H1 (cell line): ENCODE results near the gene ZNF81. TPM values are rescaled to one million over a fixed set of nuclear protein-coding genes. Genes with fewer than 3 reads are reported as not detected.

ENCODE experiments used
- CTCF ChIA-PET: fragments of 300-600 bp; sonication (Branson Sonifier 250); formaldehyde crosslinking; loops from one replicate; lab custom pipeline; 2021; ENCODE audit not compliant: partially characterized antibody; lab: Charles Lee
- POLR2A ChIA-PET: fragments of 300-600 bp; sonication (Branson Sonifier 250); formaldehyde crosslinking; loops from one replicate; lab custom pipeline; 2021; ENCODE audit warnings: inconsistent platforms; ENCODE audit not compliant: partially characterized antibody; lab: Charles Lee
- DNase-seq, 2 experiments: peaks; one replicate each; pipeline versions ENCODE4 v3.0.0 to v3.0.0-alpha.2; 2010 to 2022; ENCODE audit warnings: low spot score in 2 of 2, low read depth in 1 of 2, mixed read lengths in 1 of 2
- FAIRE-seq: peaks from 2 replicates; lab custom pipeline; 2011; peaks lifted over from hg19 to GRCh38; lab: Jason Lieb, UNC
- H2AFZ ChIP-seq: 2 replicates; pipeline ENCODE4 v1.8.1; 2012; ENCODE audit warnings: low read length, inconsistent platforms
- H2AK5ac ChIP-seq: 2 replicates; pipeline ENCODE4 v1.6.1; 2013; ENCODE audit warnings: low read depth, low read length
- H2BK120ac ChIP-seq: replicated peaks from 2 replicates; pipeline ENCODE3; 2013; ENCODE audit warnings: low read depth, low read length, inconsistent platforms
- H2BK12ac ChIP-seq: 2 replicates; pipeline ENCODE4 v1.6.1; 2013; ENCODE audit warnings: low read depth, low read length
- H2BK15ac ChIP-seq: 2 replicates; pipeline ENCODE4 v1.6.1; 2013; ENCODE audit warnings: low read length
- H2BK20ac ChIP-seq: 2 replicates; pipeline ENCODE4 v1.6.1; 2013; ENCODE audit warnings: low read length
- H2BK5ac ChIP-seq: 2 replicates; pipeline ENCODE4 v1.6.1; 2013; ENCODE audit warnings: low read depth, low read length
- H3K14ac ChIP-seq: 2 replicates; pipeline ENCODE4 v1.6.1; 2013; ENCODE audit warnings: inconsistent platforms; ENCODE audit not compliant: insufficient read length
- H3K18ac ChIP-seq: 2 replicates; pipeline ENCODE4 v1.6.1; 2013; ENCODE audit warnings: low read length; ENCODE audit errors: extremely low read depth
- H3K23ac ChIP-seq: 2 replicates; pipeline ENCODE4 v1.6.1; 2013; ENCODE audit warnings: inconsistent platforms; ENCODE audit not compliant: insufficient read length
- H3K23me2 ChIP-seq: 2 replicates; pipeline ENCODE4 v1.6.1; 2013; ENCODE audit warnings: low read depth, low read length
- H3K27ac ChIP-seq: 2 replicates; pipeline ENCODE4 v1.6.1; 2011; ENCODE audit warnings: low read depth, low read length, inconsistent platforms
- H3K27me3 ChIP-seq, 4 experiments: replicated peaks in 1 of 4; 1 replicate in 1 of 4; 2 replicates in 3 of 4; pipeline versions ENCODE4 v1.6.1 to v1.8.1; 2011 to 2013; ENCODE audit warnings: low read length in 3 of 4, mild to moderate bottlenecking in 3 of 4, inconsistent platforms in 2 of 4, mixed read lengths in 2 of 4, moderate library complexity in 1 of 4; ENCODE audit not compliant: control insufficient read depth in 3 of 4, insufficient read depth in 3 of 4; ENCODE audit errors: extremely low read depth in 1 of 4
- H3K36me3 ChIP-seq, 4 experiments: 2 replicates each; pipeline versions ENCODE4 v1.6.1 to v1.8.1; 2011 to 2013; ENCODE audit warnings: mild to moderate bottlenecking in 4 of 4, low read length in 3 of 4, moderate library complexity in 2 of 4, control low read depth in 1 of 4, inconsistent platforms in 1 of 4; ENCODE audit not compliant: insufficient read depth in 4 of 4, control insufficient read depth in 2 of 4
- H3K4ac ChIP-seq: replicated peaks from 2 replicates; pipeline ENCODE3; 2013; ENCODE audit warnings: low read length, low read depth, mixed read lengths, inconsistent platforms; ENCODE audit not compliant: insufficient read length
- H3K4me1 ChIP-seq, 4 experiments: replicated peaks in 1 of 4; 1 replicate in 1 of 4; 2 replicates in 3 of 4; pipeline versions ENCODE4 v1.6.1 to v1.8.1; 2011 to 2013; ENCODE audit warnings: low read length in 3 of 4, inconsistent platforms in 2 of 4, mixed read lengths in 1 of 4; ENCODE audit not compliant: insufficient read depth in 4 of 4, control insufficient read depth in 3 of 4
- H3K4me2 ChIP-seq, 2 experiments: 2 replicates each; pipeline versions ENCODE4 v1.6.1 to v1.8.1; 2011 to 2013; ENCODE audit warnings: low read depth in 2 of 2, low read length in 2 of 2, control low read depth in 1 of 2, inconsistent platforms in 1 of 2, mild to moderate bottlenecking in 1 of 2; ENCODE audit not compliant: insufficient read depth in 1 of 2
- H3K4me3 ChIP-seq, 4 experiments: fragments of 200-600, 300-600 bp in 1 of 4; sonication (generic), shearing (Covaris generic), sonication (Bioruptor Twin) in 1 of 4; 2 replicates each; pipeline versions ENCODE4 v1.5.1 to v1.8.1; 2011 to 2016; ENCODE audit warnings: low read length in 4 of 4, low read depth in 3 of 4, control low read depth in 2 of 4, inconsistent platforms in 2 of 4, mild to moderate bottlenecking in 2 of 4, mixed read lengths in 1 of 4, moderate library complexity in 1 of 4; ENCODE audit not compliant: insufficient read depth in 2 of 4; ENCODE audit errors: extremely low read depth in 1 of 4
- H3K56ac ChIP-seq: replicated peaks from 2 replicates; pipeline ENCODE3; 2013; ENCODE audit warnings: low read depth, mild to moderate bottlenecking, mixed read lengths, low read length, inconsistent platforms; ENCODE audit not compliant: insufficient read length
- H3K79me1 ChIP-seq: 2 replicates; pipeline ENCODE4 v1.6.1; 2013; ENCODE audit warnings: low read depth, low read length, control low read depth
- H3K79me2 ChIP-seq, 2 experiments: 2 replicates each; pipeline versions ENCODE4 v1.6.1 to v1.8.1; 2012 to 2013; ENCODE audit warnings: low read length in 2 of 2, mild to moderate bottlenecking in 2 of 2, inconsistent platforms in 1 of 2; ENCODE audit not compliant: insufficient read depth in 2 of 2, control insufficient read depth in 1 of 2
- H3K9ac ChIP-seq, 4 experiments: replicated peaks in 1 of 4; 1 replicate in 1 of 4; 2 replicates in 3 of 4; pipeline versions ENCODE4 v1.6.1 to v1.8.1; 2011 to 2013; ENCODE audit warnings: low read depth in 3 of 4, low read length in 3 of 4, control low read depth in 2 of 4, mild to moderate bottlenecking in 2 of 4, moderate library complexity in 2 of 4, inconsistent platforms in 1 of 4; ENCODE audit errors: extremely low read depth in 1 of 4
- H3K9me3 ChIP-seq, 2 experiments: 2 replicates each; pipeline versions ENCODE4 v1.6.1 to v1.8.1; 2012 to 2013; ENCODE audit warnings: mild to moderate bottlenecking in 2 of 2, moderate library complexity in 2 of 2, control low read depth in 1 of 2, inconsistent platforms in 1 of 2, low read depth in 1 of 2, low read length in 1 of 2, mixed read lengths in 1 of 2; ENCODE audit not compliant: insufficient read depth in 2 of 2
- H4K20me1 ChIP-seq, 2 experiments: replicated peaks in 1 of 2; 2 replicates each; pipeline versions ENCODE3 to v1.8.1; 2011 to 2013; ENCODE audit warnings: inconsistent platforms in 2 of 2, low read length in 2 of 2, mild to moderate bottlenecking in 1 of 2; ENCODE audit not compliant: insufficient read depth in 2 of 2, control insufficient read depth in 1 of 2
- H4K5ac ChIP-seq: 2 replicates; pipeline ENCODE4 v1.6.1; 2013; ENCODE audit warnings: low read length, low read depth, mixed read lengths, inconsistent platforms; ENCODE audit not compliant: insufficient read length
- H4K8ac ChIP-seq: 2 replicates; pipeline ENCODE4 v1.8.0; 2013; ENCODE audit warnings: mild to moderate bottlenecking, moderate library complexity, low read length, inconsistent platforms; ENCODE audit not compliant: insufficient read depth; ENCODE audit errors: extremely low read depth
- H4K91ac ChIP-seq: replicated peaks from 2 replicates; pipeline ENCODE3; 2013; ENCODE audit warnings: low read length, mixed read lengths, inconsistent platforms; ENCODE audit not compliant: insufficient read length
- HDAC2 ChIP-seq, 2 experiments: fragments of 300-600 bp in 1 of 2; sonication (generic) in 1 of 2; IDR thresholded peaks; 2 replicates each; pipeline ENCODE4 v1.6.1; 2011 to 2012; ENCODE audit warnings: low read depth in 2 of 2, low read length in 2 of 2, mild to moderate bottlenecking in 2 of 2, moderate library complexity in 2 of 2, borderline replicate concordance in 1 of 2, inconsistent platforms in 1 of 2
- KDM4A ChIP-seq: IDR thresholded peaks from one replicate; pipeline ENCODE4 v1.7.1; 2012; ENCODE audit warnings: low read depth, mild to moderate bottlenecking, moderate library complexity, low read length, inconsistent platforms; ENCODE audit not compliant: severe bottlenecking
- SP1 ChIP-seq: IDR thresholded peaks from 2 replicates; pipeline ENCODE4 v1.6.1; 2011; ENCODE audit warnings: low read depth, low read length
- TAF1 ChIP-seq: IDR thresholded peaks from 2 replicates; pipeline ENCODE4 v1.6.1; 2011; ENCODE audit warnings: mild to moderate bottlenecking, low read depth, low read length
- TEAD4 ChIP-seq: IDR thresholded peaks from 2 replicates; pipeline ENCODE4 v1.6.1; 2012; ENCODE audit warnings: low read depth, low read length, inconsistent platforms, mixed read lengths
- WGBS, 2 experiments: shearing (Covaris generic) in 1 of 2; methylation state at CpG; one replicate each; pipeline versions ENCODE4 v1.1.6 to v1.1.7; 2013 to 2015; ENCODE audit warnings: low lambda C conversion rate in 2 of 2, mixed read lengths in 2 of 2, inconsistent platforms in 1 of 2, low coverage in 1 of 2, missing lambda C conversion rate in 1 of 2; ENCODE audit not compliant: insufficient replicate concordance in 2 of 2, insufficient coverage in 1 of 2, insufficient read length in 1 of 2; ENCODE audit errors: extremely low coverage in 1 of 2, missing lambda C conversion rate in 1 of 2; 5-methylcytosine and 5-hydroxymethylcytosine counted together
- polyA plus RNA-seq, 7 experiments: library from polyadenylated mRNA; depleted of rRNA in 3 of 7; stranded (reverse) in 5 of 7; unstranded in 2 of 7; fragments of >200 nt in 5 of 7; fragments of 200-250 nt in 2 of 7; gene quantifications; 1 replicate in 5 of 7; 2 replicates in 1 of 7; 4 replicates in 1 of 7; pipeline versions ENCODE4 v1.2.1 to v1.2.3, GENCODE V29; 2011 to 2013; ENCODE audit warnings: missing spikeins in 2 of 7, mixed read lengths in 2 of 7
- total RNA-seq: library from RNA; stranded (reverse); fragmentation: NEBNext Ultra II Directional; extraction: Animal tissue kit (Norgen Biotek cat#: 25700); gene quantifications from 2 replicates; pipeline ENCODE4 v1.2.1, GENCODE V29; 2021

Gene ZNF81
- total and polyA plus RNA-seq, 2 of the 8 experiments (the other 6 are each of a cell fraction or from before 2014, with no cell fraction given): 3.4 to 10.0 TPM

DNA sequence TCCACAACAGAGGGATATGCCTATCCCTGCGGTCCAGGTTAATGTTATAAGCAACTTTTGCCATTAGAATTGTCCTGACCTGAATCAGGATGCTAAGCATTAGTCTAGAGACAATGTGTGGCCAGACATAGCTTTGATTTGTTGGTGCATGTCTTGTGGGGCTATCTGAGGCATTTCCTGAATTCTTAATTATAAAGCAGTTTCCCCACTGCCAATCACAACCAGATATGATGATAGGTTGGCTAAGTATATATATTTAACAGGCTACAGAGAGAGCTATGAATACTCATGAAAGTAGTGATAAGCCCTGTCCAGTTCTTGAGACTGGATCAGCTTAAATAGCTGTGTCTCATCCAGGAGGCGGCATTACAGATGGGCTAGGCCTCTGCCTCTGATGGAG lies 37.8 kb upstream of the ZNF81 start:
- Histone ChIP-seq H4K91ac (no peak overlapping the region), H2AK5ac (no peak overlapping the region), H2BK12ac (no peak overlapping the region), H3K27ac (no peak overlapping the region), H3K9ac (no peak overlapping the region), H3K23me2 (no peaks in the 10 kb centered on the region), H3K4me1 (no peaks in the 10 kb centered on the region), H3K79me2 (no peaks in the 10 kb centered on the region), H3K9me3 (no peaks in the 10 kb centered on the region), H2BK120ac (no peak overlapping the region), H2BK5ac (no peak overlapping the region), H2AFZ (no peak overlapping the region), H3K23ac (no peak overlapping the region), H3K36me3 (no peaks in the 10 kb centered on the region), H3K18ac (no peak overlapping the region), H3K27me3 (no peaks in the 10 kb centered on the region), H2BK20ac (no peak overlapping the region), H4K5ac (no peak overlapping the region), H4K8ac (no peak overlapping the region), H3K79me1 (no peaks in the 10 kb centered on the region), H3K56ac (no peak overlapping the region), H3K14ac (no peak overlapping the region), H4K20me1 (no peaks in the 10 kb centered on the region), H3K4me3 (no peak overlapping the region), H3K4ac (no peak overlapping the region), H3K4me2 (no peak overlapping the region), H2BK15ac (no peak overlapping the region)
- DNase-seq (no peak), FAIRE-seq (no peak)
- ChIA-PET CTCF (no interaction called here), POLR2A (no interaction called here)
- 78% methylated on average over 1 of the region's 2 CpGs; no CpG with 5 or more reads in 1 of the 2 experiments for WGBS, 2 experiments
- TF ChIP-seq TEAD4 (no peak), HDAC2 (IDR thresholded peaks at IDR 0.05; ENCODE audit: borderline replicate concordance in 1 of 2, low read depth in 2 of 2, low read length in 2 of 2) (no peak), SP1 (no peak), TAF1 (no peak), KDM4A (no peak)
